GM19238 (cell line): Measurements from ENCODE around the gene RETREG1.
"Not testable (repeated sequence)": the region's sequence is repeated elsewhere in the genome, so short reads cannot be mapped to it uniquely, and the experiment has no call there.

Source experiments
- DNase-seq: peaks from one replicate; pipeline ENCODE4 v3.0.0; 2011; ENCODE audit warnings: low spot score; ENCODE audit not compliant: insufficient read length

The RETREG1 gene

DNA sequence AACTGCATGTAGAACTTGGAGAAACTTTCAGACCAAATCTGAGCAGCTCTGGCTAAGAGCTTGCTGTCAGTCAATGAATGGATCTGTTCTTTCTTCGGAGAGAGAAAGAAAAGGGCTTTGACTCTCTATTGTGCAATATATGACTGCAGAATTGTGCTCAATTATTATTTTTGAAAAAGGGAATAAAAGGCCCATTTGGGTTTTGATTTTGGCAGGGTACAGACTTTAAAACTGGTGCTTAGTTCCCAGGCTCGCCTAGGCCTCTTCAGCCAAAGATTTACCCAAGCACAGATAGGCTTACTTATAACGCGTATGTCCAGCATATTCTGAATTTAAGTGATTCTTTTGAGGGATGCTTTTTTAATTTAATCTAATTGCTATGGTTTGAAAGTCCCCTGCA lies 59.3 kb downstream of the RETREG1 start:
- no peak for DNase-seq

DNA sequence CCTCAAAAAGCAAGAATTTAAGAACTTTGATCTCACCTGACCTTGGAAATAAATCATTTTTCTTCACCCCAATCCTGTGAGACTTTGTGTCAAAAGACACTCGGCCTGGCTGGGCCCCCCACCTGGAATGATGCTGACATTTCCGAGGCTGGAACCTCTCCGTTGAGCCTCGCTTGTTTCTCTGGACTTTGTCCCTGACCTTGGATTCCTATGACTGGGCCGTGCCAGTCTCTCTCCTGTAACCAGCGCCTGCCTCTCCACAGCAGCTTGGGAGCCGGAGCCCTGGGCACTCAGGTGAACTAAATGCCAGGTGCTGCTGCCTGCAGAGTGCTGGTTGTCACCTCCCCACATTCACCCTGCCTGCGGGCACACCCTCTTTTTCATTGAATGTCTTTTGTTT lies 62.7 kb downstream of the RETREG1 start:
- no peak for DNase-seq

DNA sequence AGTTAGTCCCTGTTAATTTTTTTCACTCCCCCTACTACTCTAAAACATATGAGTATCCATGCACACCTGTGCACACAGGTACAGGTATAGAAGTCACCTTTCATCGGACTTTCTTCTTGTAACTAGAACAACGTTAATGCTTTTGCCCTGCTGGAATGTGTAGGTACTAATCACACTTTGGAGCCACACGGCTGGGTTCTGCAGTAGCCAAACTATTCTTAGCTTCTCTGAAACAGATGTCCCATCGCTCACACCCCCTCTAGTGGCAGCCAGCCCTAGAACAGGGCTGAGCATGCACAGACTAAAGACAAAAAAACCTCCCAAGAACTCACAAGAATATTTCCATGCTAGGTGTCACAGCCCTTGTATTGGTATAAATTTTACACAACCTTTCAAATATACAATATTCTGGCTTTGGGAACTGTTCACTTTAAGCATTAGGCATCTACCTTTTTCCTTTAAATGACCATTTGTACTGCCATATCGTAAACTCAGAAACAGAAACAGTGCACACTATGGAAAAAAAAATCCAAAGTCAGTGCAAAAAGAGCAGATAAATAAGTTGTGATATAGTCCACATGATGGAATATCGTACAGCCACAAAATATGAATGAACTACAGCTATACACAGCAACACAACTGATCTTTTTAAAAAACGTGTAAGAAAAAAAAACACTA lies 64.0 kb downstream of the RETREG1 start:
- peak; percentile 18 for DNase-seq

DNA sequence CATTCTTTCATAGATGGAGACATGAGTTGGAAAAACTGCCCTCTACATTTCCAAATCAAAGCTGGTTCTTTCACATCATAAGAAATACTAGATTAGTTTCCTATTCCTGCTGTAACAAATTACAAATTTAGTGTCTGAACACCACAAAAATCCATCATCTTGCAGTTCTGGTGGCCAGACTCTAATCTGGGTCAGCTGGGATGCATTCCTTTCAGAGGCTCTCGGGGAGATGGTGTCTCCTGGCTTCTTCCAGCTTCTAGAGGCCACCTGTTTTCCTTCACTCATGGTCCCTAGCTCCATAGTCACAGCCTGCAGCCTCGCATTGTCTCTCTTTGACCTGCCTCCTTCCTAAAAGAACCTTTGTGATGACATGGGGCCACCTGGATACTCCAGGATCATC lies 65.2 kb downstream of the RETREG1 start:
- DNase-seq = no peak

DNA sequence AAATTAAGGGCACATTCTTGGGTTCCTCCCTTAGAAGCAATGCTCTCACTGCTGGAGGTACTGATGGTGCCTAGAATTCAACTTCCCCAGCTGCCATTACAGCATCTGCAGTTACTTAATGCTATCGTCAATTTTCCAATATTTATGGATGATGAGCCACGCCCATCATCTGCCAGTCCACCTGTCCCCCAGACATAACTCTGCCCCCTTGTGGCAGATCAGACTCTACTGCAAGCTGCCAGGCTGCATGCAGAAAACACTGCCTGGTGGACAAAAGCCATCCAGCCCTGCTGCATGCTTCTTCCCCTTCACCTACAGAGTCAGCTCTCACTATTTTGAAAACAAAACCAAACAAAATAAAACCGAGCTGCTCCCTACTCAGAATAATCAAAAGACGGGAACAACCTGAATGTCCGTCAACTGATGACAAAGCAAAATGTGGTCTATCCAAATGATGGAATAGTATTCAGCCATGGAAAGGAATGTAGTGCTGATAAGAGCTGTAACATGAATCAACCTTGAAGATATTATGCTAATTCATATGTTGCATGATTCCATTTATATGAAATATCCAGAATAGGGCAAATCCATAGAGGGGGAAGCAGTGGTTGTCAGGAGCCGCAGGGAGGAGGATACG lies 66.4 kb downstream of the RETREG1 start:
- DNase-seq = peak; percentile 34

DNA sequence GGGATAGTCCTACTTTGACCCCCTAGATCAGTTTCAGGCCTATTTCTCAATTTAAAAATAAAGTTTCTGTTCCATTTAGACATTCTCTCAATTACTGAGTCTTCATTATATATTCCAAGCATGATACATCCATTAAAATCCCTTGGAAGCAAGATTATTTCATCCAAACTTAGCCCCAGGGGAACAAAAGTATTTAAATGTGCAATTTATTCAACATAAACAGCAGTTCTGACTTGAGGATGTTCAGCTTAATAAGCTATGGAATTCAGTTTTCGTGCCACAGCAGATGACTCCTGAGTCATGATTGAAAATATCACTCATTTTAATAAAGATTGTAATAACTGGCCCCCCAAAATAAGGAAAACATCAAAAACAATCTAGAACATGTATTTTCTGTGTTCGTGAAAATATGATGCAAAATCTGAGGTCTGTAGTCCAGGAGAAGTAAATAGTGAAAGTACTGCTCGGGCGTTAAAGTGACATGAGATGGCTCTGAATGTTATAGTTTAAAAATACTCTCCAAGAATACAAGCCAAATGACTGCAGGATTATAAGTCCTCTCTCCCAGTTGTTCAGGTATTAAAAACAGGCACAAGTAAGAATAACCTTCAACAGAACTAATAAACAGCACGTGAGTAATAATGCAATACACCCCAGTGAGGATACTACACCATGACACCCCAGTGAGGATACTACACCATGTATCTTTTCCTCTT lies 67.1 kb downstream of the RETREG1 start:
- DNase-seq = no peak

DNA sequence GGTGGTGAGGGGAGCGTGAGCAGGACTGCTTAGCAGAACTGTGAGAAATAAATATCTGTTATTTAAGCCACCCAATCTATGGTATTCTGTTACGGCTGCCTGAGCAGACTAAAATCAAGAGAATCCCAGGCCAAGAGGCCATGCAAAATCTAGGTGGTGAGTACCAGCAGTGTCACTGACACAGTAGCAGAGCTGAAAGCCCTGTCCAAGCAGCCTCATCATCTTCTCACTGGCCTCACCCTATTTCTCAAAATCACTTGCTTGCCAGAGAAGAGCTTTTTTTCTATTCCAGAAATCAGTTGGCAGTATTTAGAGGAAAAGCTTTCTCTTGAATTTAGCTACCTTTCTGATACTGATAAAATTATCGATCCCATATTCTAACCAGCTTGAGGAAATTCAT lies 68.0 kb downstream of the RETREG1 start:
- no peak for DNase-seq

DNA sequence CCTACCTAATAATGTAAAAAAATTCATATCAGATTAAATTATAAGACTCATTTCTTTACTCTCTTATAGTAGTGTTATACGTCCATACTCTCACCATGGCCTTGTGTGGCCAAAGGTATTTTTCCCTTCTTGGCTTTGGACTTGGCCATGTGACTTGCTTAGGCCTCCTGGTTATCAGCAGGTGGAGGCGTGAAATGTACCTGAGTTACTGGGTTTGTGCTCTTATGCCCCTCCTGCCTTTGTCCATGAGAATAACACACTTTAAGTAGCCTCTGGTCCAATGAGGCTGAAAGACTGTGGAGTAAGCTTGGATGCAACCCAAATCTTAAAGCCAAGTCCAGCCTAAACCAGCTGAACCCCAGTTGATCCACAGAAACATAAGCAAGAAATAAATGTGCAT lies 68.7 kb downstream of the RETREG1 start:
- no peak for DNase-seq

DNA sequence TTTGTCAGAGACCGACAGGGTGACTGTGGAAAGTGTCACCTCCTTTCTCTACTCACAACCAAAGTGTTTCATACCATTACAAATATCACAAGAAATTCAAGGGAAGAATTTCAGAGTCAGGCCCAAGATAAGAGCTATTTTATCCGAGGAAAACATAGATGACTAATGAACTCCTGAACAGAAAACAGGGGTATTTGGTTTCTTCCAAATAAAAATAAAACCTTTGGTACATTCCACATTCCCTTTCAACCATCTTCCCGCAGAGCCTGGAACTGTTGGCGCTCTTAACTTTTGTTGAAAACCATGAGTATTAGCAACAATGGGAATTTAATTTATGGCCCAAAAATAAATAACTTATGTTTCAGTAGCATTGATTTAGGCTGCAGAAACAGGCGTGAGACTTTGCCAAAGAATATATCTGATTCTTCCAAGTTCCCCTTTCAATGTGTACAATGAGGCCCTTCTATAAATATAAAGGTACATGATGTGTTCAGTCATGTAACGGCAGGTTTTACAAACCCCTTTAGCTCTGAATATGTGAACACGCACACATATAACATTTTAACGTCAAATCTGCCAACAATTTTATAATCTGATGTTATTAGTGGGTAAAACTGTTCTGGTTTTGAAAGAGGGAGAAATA lies 69.5 kb downstream of the RETREG1 start:
- no peak for DNase-seq

DNA sequence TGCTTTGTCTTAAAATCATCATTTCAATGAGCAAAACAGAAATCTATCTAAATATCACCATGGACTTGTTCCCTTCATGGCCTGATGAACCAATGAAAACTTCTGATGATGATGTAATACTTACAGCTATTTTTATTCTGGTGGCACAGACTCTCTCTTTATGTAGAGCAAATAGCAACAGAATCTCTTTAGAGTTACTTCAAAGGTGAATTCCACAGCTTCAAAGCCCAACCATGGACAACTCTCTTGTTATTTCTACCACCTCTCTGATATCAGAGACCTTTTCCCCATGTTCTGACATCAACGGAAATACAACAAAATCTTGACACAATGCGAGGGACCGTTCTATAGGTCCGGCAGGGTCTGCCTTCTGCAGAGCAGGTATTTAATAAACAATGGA lies 70.1 kb downstream of the RETREG1 start:
- DNase-seq = no peak

DNA sequence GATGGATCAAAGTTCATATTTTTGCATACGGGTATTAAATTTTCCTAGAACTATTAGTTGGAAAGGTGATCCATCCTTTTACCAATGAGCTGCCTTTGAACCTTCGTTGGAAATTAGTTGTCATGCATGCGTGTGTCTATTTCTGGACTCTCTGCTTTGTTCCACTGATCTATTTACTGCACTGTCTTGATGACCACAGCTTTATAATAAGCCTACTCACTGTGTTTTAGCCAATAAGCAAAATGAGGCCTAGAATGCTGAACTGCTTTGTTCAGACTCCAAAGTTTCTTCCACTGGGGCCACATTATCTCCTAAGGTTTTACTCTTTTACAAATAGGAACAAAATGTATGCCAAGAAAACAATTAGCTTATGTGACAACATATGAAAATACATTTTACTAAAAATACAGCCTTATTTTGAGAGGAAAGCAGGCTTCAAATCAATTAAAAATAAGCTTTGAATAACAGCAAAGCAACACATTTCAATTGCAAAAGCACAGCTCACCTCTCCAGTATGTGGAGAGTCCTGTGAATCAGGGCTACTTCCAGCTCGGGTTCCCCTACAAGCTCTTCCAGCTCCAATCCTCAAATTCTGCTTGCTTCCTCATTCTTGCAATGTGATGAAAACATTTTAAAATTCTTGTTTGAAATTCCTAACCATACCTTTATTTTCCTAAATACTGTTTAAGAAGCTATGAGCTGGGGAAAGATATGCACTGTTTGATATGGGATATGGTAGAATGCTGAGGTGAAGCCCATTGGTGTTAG lies 72.0 kb downstream of the RETREG1 start:
- no peak for DNase-seq

DNA sequence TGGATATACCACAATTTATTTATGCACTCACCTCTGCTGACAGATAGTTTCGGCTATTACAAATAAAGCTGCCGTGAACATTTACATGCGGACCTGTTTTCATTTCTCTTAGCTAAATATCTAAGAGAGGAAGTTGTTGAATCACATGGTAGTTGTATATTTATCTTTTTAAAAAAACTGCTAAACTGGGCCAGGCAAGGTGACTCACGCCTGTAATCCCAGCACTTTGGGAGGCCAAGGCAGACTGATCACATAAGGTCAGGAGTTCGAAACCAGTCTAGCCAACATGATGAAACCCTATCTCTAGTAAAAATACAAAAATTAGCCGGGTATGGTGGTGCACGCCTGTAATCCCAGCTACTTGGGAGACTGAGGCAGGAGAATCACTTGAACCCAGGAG lies 73.6 kb downstream of the RETREG1 start:
- not testable (repeated sequence) for DNase-seq

DNA sequence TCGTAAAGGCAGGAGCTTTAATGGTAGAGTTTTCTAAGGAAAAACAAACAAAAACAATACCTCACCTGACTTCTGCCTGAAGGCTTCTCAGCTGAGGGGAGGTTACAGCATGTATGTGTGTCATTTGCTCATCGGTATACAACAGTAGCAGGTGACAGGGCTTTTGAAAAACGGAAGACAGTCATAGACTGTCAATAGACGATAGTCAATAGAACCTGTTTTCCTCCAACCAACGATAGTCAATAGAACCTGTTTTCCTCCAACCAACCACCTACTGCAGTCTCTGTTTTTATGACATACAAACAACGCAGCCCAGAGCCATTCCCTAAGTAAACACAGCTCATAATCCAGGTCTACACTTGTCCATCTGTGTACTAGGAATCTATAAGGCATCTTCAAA lies 74.6 kb downstream of the RETREG1 start:
- DNase-seq = no peak

DNA sequence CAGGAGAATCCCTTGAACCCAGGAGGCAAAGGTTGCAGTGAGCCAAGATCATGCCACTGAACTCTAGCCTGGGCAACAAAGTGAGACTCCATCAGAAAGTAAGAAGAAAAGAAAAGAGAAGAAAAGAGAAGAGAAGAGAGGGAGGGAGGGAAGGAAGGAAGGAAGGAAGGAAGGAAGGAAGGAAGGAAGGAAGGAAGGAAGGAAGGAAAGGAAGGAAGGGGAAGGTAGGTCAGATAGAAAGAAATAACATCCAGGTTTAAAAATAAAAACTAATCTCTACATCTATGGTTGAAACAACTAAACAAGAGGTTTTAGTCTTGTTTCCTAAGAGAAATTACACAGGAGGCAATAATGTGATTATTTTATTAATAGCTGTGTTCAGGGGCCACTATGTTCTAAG lies 75.2 kb downstream of the RETREG1 start:
- not testable (repeated sequence) for DNase-seq

DNA sequence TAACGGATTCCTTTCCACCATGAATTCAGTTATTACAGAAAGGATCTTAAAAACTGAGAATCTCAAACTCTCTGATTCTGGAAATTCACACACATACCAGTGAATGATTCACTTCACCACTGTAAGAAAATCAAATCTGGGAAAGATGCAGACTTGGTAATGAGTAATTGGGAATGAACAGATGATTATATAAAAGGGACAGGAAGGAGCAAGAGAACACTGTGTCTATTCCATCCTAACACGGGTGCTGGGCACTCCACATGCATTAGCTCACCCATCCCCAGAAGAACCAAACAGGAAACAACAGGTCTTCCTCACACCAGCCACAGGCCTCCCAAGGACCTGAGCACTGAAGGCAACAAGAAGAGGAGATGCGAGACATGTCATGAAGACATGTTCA lies 76.4 kb downstream of the RETREG1 start:
- DNase-seq = no peak

DNA sequence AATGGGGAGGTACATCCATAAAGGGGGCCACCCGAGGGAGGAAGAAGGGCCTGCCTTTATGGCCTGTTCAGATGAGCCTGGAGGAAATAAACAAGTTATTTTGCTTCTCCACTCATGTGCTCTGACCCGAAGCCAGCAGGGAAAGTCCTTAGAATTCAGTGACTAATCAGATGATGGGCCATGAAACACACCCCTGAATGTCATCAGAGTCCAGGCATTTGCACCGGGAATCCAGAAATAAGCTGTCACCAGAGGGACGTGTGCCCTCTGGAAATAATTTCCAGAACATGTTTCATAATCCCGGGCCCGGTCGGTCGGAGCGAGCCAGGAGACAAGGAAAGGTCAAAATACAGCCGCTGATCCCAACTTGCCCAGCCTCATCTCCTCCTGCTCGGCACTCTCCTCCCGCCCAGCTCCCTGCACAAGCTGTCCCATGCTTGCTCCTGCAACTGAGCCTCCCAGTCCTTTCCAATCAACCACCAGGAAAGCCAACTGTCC lies 77.6 kb downstream of the RETREG1 start:
- DNase-seq = no peak

DNA sequence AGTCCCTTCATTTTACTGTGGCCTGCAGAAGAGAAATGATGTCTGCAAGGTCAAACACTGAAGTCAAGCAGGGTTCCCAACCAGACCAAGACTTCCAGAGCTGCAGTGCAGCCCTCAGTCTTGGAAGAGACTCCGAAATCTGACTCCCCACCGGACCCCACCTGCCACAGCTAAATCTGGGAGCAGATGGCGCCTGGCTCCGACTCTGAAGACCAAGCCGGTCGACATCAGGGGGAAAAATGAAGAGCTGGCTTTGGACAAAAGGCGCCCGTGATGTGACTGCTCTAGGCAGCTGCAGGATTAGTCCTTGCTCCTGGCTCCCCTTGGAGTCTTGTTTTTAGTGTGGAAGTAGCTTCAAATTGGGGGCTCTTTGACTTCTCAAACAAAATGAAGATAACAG lies 78.8 kb downstream of the RETREG1 start:
- no peak for DNase-seq

DNA sequence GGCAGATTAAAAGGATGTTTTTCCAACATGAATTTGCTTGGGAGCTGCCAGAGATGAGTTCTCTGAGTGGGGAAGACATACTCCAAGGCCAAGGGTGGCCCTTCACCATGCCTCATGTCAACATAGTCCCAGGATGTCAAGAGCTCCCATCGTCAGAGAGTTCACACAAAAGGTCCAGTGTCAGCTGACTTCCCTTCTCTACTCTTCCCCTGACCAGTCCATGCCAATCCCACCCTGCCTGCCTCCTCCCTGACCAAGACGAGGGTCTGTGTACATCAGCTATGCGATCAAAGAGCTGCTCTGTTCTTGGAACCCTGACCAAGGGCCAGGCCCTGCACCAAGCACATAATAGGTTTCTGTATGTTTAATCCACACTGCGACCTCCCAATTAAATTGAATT lies 80.0 kb downstream of the RETREG1 start:
- DNase-seq = no peak

DNA sequence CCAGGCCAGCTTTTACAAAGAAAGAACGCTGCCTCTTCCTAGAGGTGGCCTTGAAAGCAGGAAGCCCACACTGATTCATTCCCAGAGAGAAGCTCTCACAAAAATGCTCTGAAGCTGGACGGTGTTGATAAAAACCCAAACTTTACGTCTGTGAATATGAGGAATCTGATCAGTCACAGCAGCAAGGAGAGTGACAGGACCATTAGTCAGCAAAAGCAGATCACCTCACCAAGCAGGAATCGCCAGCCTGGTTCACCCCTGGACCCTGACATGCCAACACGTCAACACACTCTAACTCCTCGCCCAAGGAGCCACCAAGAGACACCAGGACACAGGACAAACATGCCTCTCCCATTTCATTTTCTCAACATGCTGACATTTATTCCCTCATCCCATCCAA lies 80.6 kb downstream of the RETREG1 start:
- no peak for DNase-seq

DNA sequence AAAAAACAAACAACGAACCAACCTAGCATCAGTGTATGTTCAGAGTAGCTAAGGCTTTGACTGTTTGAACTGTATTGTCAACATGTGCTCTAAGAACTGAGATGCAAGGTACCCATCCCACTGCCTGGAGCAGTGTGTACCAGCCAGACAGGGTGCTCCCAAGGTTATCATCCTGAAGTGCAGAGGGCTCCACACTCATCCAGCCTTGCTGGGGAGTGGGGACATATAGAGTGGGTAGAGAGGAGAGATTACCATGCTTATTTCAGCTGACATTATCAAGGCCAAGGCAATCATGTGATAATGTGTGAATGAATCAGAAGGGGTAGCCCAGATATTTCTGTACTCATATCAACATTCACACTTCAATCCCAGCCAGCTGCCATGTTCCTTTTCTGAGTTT lies 82.5 kb downstream of the RETREG1 start:
- no peak for DNase-seq

DNA sequence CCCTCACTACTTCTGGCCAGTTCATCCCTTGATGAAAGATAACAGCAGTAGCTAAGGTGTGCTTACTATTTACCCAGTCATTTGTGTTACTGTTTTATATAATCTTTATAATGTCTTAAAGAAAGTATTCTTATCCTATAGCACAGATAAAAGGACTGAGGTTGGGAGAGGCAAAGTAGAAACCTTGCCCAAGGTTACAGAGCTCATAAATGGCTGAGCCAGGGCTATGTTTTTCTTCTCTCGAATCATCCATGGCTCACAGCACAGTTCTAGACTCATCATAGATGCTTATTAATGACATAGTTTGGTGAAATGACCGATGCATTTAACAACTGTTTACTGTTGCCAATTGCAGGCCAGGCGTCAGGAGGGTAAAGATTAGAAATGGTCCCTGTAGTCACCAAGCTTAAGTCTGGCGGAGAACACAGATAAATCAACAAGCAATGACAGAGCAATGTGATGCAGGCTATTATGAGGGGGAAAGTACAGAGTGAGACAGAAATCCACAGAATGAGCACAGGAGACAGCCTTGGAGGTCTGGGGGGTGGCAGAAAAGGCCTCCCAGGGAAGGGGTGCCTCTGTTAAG lies 85.6 kb downstream of the RETREG1 start:
- no peak for DNase-seq
